Activated B cell treated with CpG ODN at 0.5 μM for 24 hours (primary cell): ENCODE measurements around the gene GLA. TPM values are rescaled to one million over a fixed set of nuclear protein-coding genes. Genes with fewer than 3 reads are reported as not detected.
A peak's percentile ranks its signal among the peaks of the same experiment; 100 is the strongest.

Experiments
- ATAC-seq: fragments of 200-7000 bp; cut with Tn5 transposase; one replicate; pipeline ENCODE4 v1.10.0; 2021; ENCODE audit warnings: low read depth, mild to moderate bottlenecking, moderate library complexity
- CTCF ChIA-PET: fragments of 350-600 bp; sonication (Branson Sonifier 250); formaldehyde crosslinking; loops from one replicate; lab custom pipeline; 2021; ENCODE audit warnings: antibody characterized with exemption; lab: Charles Lee
- POLR2A ChIA-PET: fragments of 350-600 bp; sonication (Branson Sonifier 250); formaldehyde crosslinking; loops from one replicate; lab custom pipeline; 2021; ENCODE audit warnings: antibody characterized with exemption; lab: Charles Lee
- DNase-seq: peaks from one replicate; pipeline ENCODE4 v3.0.0; 2022
- H3K27ac Mint-ChIP-seq: one replicate; pipeline ENCODE4 v1.8.0; 2020; ENCODE audit warnings: mixed read lengths
- H3K27me3 Mint-ChIP-seq: one replicate; pipeline ENCODE4 v1.8.0; 2021; ENCODE audit warnings: mixed read lengths
- H3K36me3 Mint-ChIP-seq: one replicate; pipeline ENCODE4 v1.8.0; 2021; ENCODE audit warnings: low read depth, mixed read lengths
- H3K4me1 Mint-ChIP-seq: one replicate; pipeline ENCODE4 v1.8.0; 2021; ENCODE audit warnings: mixed read lengths
- H3K4me3 Mint-ChIP-seq: one replicate; pipeline ENCODE4 v1.8.0; 2020; ENCODE audit warnings: mild to moderate bottlenecking, mixed read lengths
- H3K9me3 Mint-ChIP-seq: one replicate; pipeline ENCODE4 v1.8.0; 2020; ENCODE audit warnings: mixed read lengths
- intact Hi-C: fragments of 100-400 bp; cut with micrococcal nuclease; formaldehyde crosslinking; loops from one replicate; pipeline ENCODE4 v1.15.1; 2024
- total RNA-seq: library from RNA; stranded (reverse); gene quantifications from 2 replicates; pipeline ENCODE4 v1.2.3, GENCODE V29; 2022
- TF ChIP-seq, protein P1 (sequence below): fragments of 200-600 bp; IDR thresholded peaks from one replicate; pipeline ENCODE4 v1.8.0; 2022; ENCODE audit warnings: antibody characterized with exemption, mild to moderate bottlenecking

GLA gene
- total RNA-seq, 1 donor from 2014 or later, result 32.2 TPM

DNA sequence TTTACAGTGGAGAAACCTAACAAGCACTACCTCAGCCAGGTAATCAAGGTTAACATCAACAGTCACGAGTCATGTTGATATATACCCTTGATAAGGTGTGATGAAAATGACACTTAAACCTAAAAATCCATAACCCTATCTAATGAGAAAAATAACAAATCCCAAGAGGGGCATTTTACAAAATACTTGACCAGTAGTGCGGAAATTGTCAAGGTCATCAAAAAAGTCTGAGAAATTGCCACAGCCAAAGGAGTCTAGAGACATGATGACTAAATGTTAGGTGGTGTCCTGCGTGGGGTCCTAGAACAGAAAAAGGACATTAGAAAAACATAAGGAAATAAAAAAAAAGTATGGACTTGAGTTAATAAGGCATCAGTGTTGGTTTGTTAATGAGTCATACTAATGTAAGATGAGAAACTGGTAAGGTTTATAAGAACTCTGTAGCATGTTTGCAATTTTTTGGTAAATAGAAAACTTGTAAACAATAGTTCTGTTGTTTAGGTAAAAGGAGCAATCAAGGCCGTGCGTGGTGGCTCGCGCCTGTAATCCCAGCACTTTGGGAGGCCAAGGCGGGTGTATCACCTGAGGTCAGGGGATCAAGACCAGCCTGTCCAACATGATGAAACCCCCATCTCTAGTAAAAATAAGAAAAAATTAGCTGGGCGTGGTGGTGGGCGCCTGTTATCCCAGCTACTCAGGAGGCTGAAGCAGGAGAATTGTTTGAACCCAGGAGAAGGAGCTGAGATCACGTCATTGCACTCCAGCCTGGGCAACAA lies 14.0 kb downstream of the GLA start:
- Mint-ChIP-seq H3K4me1 (peaks cover 37% of the 10 kb centered on the region), H3K27ac (peak overlapping the region; percentile 12), H3K36me3 (peaks cover 47% of the 10 kb centered on the region), H3K4me3 (no peak overlapping the region), H3K9me3 (no peaks in the 10 kb centered on the region), H3K27me3 (no peaks in the 10 kb centered on the region)
- ATAC-seq (no peak), DNase-seq (no peak)
- CTCF ChIA-PET, result no interaction called here
- POLR2A ChIA-PET, result interaction anchor here (0.7 kb wide), 1 partner anchor 73 kb away, joined by 5 read pairs; no protein-coding TSS in a partner anchor
- intact Hi-C loops, result no loop called here
- TF ChIP-seq, protein P1, sequence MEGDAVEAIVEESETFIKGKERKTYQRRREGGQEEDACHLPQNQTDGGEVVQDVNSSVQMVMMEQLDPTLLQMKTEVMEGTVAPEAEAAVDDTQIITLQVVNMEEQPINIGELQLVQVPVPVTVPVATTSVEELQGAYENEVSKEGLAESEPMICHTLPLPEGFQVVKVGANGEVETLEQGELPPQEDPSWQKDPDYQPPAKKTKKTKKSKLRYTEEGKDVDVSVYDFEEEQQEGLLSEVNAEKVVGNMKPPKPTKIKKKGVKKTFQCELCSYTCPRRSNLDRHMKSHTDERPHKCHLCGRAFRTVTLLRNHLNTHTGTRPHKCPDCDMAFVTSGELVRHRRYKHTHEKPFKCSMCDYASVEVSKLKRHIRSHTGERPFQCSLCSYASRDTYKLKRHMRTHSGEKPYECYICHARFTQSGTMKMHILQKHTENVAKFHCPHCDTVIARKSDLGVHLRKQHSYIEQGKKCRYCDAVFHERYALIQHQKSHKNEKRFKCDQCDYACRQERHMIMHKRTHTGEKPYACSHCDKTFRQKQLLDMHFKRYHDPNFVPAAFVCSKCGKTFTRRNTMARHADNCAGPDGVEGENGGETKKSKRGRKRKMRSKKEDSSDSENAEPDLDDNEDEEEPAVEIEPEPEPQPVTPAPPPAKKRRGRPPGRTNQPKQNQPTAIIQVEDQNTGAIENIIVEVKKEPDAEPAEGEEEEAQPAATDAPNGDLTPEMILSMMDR, result no peak

DNA sequence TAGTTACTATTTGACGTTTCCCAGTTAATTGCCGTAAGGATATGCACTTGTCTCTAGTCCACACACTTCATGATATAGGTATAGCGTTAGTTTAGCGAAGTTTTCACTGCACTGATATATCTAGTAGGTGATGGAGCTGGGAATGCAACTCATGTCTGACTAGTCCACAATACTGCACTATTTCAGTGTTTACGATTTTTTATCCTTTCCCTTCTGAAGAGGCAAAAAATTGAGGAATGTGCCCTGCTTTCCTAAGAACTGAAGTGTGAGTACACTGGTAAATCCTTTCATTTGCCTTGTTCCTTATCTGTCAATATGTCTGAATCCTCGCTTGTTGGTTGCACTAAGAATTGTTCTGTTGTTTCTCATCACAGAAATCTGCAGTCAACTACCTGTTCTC lies 15.9 kb downstream of the GLA start:
- H3K9me3 Mint-ChIP-seq, result no peaks in the 10 kb centered on the region
- intact Hi-C loops, result no loop called here
- DNase-seq (no peak), ATAC-seq (no peak)
- H3K27me3 Mint-ChIP-seq, result no peaks in the 10 kb centered on the region
- H3K27ac Mint-ChIP-seq, result peak overlapping the region; percentile 94
- H3K4me1 Mint-ChIP-seq, result peaks cover 38% of the 10 kb centered on the region
- POLR2A ChIA-PET, result interaction anchor here (0.7 to 2.8 kb wide), 6 partner anchors 9 to 43 kb away, joined by 3 to 27 read pairs (median 16); partner anchors contain the start of gene TIMM8A
- TF ChIP-seq, protein P1, result no peak
- H3K4me3 Mint-ChIP-seq, result peak overlapping the region; percentile 95
- CTCF ChIA-PET, result no interaction called here
- H3K36me3 Mint-ChIP-seq, result peaks cover 46% of the 10 kb centered on the region

DNA sequence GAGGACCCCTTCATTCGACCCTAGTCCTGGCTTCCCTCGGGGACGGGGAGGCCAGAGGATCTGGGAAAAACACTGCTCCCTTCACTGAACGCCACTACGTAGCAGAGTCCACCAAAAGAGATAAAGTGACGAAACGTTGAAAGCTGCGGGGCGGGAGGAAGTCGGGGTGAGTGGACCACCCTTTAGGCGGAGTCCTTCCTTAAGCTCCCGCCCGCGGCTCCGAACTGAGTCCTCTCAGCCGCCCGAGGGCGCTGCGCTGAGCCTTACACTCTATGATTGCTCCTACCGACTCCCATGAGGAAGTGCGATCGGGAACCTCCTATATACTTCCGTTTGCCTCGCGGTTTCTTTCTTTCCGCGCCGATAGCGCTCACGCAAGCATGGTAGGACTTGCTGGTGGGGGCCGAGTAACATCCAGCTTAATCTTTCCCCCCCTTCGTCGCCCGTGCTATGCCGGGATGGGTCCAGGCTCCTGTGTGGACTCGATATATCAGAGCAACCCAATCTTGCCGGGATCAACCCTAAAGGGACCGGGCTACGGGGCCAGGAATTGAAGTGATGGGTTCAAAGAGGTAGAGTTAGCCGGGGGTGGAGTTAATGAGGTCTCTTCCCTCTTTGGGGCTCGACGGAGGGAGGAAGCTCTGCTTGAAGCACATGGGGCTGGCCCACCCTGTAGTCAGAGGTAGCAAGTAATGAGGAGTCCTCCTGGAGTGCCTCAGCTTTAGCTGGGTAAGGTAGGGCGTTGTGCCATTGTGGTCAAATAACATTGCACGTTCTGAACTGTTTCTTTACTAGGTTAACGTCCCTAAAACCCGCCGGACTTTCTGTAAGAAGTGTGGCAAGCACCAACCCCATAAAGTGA lies 16.8 kb downstream of the GLA start, which contains the start of gene RPL36A:
RPL36A (plus strand) TSS at position 348 of the 862 bp plus-strand sequence; CDS start at position 381, 33 bp downstream.
- peaks cover 42% of the 10 kb centered on the region for H3K36me3 Mint-ChIP-seq
- CTCF ChIA-PET, result interaction anchor here (0.6 to 1.9 kb wide), 9 partner anchors 12 to 776 kb away, joined by 3 to 10 read pairs (median 3); partner anchors contain the start of genes GLA, HNRNPH2 and TIMM8A
- intact Hi-C loops, result loop anchor here (1.0 kb wide), 2 partner anchors 17 to 43 kb away; partner anchors contain the start of genes HNRNPH2 and TIMM8A
- H3K4me1 Mint-ChIP-seq, result peaks cover 47% of the 10 kb centered on the region
- ATAC-seq, result peak; percentile 76
- TF ChIP-seq, protein P1, result no peak
- peak within 1 kb of the TSS; percentile 95 for H3K4me3 Mint-ChIP-seq
- no peaks in the 10 kb centered on the region for H3K9me3 Mint-ChIP-seq
- peak; percentile 61 for DNase-seq
- peak within 1 kb of the TSS; percentile 94 for H3K27ac Mint-ChIP-seq
- no peaks in the 10 kb centered on the region for H3K27me3 Mint-ChIP-seq
- POLR2A ChIA-PET, result interaction anchor here (0.6 to 2.8 kb wide), 13 partner anchors 10 to 541 kb away, joined by 4 to 27 read pairs (median 8); partner anchors contain the start of genes GLA, HNRNPH2, TIMM8A and ZMAT1

DNA sequence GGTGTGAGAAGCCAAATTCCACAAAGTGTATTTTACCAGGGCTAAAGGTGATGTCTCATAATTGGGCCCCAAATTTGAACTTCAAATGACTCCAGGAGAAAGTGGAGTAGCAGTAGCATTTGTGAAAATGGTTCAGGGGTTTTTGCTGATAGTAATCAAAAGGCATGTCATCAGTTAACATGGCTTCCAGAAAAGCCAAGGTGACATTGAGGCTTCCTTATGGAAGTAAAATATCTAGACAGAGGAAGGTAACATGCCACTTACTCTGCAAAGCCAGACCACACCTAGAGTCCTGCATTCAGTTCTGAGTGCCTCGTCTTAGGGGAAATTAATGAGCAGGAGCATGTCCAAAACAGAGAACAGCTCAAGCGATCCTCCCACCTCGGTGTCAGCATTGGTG lies 19.1 kb downstream of the GLA start:
- intact Hi-C loops, result loop anchor here (10.0 kb wide), 2 partner anchors 294 to 334 kb away; partner anchors contain the start of genes CENPI and TRMT2B
- TF ChIP-seq, protein P1, result no peak
- H3K4me3 Mint-ChIP-seq, result no peak overlapping the region
- CTCF ChIA-PET, result no interaction called here
- H3K4me1 Mint-ChIP-seq, result peaks cover 55% of the 10 kb centered on the region
- H3K27me3 Mint-ChIP-seq, result no peaks in the 10 kb centered on the region
- H3K36me3 Mint-ChIP-seq, result peaks cover 36% of the 10 kb centered on the region
- POLR2A ChIA-PET, result no interaction called here
- no peak overlapping the region for H3K27ac Mint-ChIP-seq
- DNase-seq (no peak), ATAC-seq (no peak)
- no peaks in the 10 kb centered on the region for H3K9me3 Mint-ChIP-seq
